SK-N-SH treated with all-trans-retinoic acid at 6 μM for 48 hours (cell line): Measurements from ENCODE around the gene TMEM200A.

ENCODE experiments used
- ATAC-seq: fragments of 200-7000 bp; cut with Tn5 transposase; 3 replicates; pipeline ENCODE4 v1.9.1; 2020; ENCODE audit warnings: mild to moderate bottlenecking, moderate library complexity
- ARNTL ChIP-seq: fragments of 450-650 bp; formaldehyde crosslinking; IDR thresholded peaks from 2 replicates; pipeline ENCODE4 v1.5.0; 2020; ENCODE audit warnings: low read depth, mild to moderate bottlenecking, moderate library complexity, borderline replicate concordance
- BACH2 ChIP-seq: fragments of 250-450 bp; sonication (Bioruptor Pico); IDR thresholded peaks from 2 replicates; pipeline ENCODE4 v1.9.0; 2021; ENCODE audit warnings: mild to moderate bottlenecking, borderline replicate concordance
- CSDC2 ChIP-seq: fragments of 250-450 bp; sonication (Bioruptor Pico); IDR thresholded peaks from 2 replicates; pipeline ENCODE4 v1.5.0; 2020; ENCODE audit warnings: mild to moderate bottlenecking, moderate library complexity
- ESRRG ChIP-seq: fragments of 250-450 bp; sonication (Bioruptor Pico); IDR thresholded peaks from 2 replicates; pipeline ENCODE4 v1.6.1; 2021; ENCODE audit warnings: mild to moderate bottlenecking
- GLIS3 ChIP-seq: fragments of 250-450 bp; sonication (Bioruptor Pico); IDR thresholded peaks from 2 replicates; pipeline ENCODE4 v1.5.0; 2020; ENCODE audit warnings: mild to moderate bottlenecking, moderate library complexity
- ISL1 ChIP-seq: fragments of 250-450 bp; sonication (Bioruptor Pico); IDR thresholded peaks from 2 replicates; pipeline ENCODE4 v2.1.2; 2022; ENCODE audit warnings: mild to moderate bottlenecking, moderate library complexity
- OSR1 ChIP-seq: fragments of 250-450 bp; sonication (Bioruptor Pico); IDR thresholded peaks from 2 replicates; pipeline ENCODE4 v1.8.0; 2022; ENCODE audit warnings: moderate library complexity, mild to moderate bottlenecking, inconsistent platforms
- PPARA ChIP-seq: fragments of 250-450 bp; sonication (Bioruptor Pico); IDR thresholded peaks from 2 replicates; pipeline ENCODE4 v1.5.0; 2020; ENCODE audit warnings: mild to moderate bottlenecking, borderline replicate concordance
- RARB ChIP-seq: fragments of 250-450 bp; sonication (Bioruptor Pico); IDR thresholded peaks from 2 replicates; pipeline ENCODE4 v1.8.0; 2021; ENCODE audit warnings: mild to moderate bottlenecking, moderate library complexity
- SNAI2 ChIP-seq: fragments of 250-450 bp; sonication (Bioruptor Pico); IDR thresholded peaks from 2 replicates; pipeline ENCODE4 v1.5.0; 2020; ENCODE audit warnings: mild to moderate bottlenecking, moderate library complexity
- TCF4 ChIP-seq: fragments of 250-450 bp; sonication (Bioruptor Pico); IDR thresholded peaks from 2 replicates; pipeline ENCODE4 v1.8.0; 2021; ENCODE audit warnings: mild to moderate bottlenecking, moderate library complexity, borderline replicate concordance
- TOX ChIP-seq: fragments of 250-450 bp; sonication (Bioruptor Pico); IDR thresholded peaks from 2 replicates; pipeline ENCODE4 v1.8.0; 2021; ENCODE audit warnings: mild to moderate bottlenecking, moderate library complexity, borderline replicate concordance
- TSHZ2 ChIP-seq: fragments of 250-450 bp; sonication (Bioruptor Pico); IDR thresholded peaks from 2 replicates; pipeline ENCODE4 v1.5.0; 2020; ENCODE audit warnings: mild to moderate bottlenecking, moderate library complexity
- ZC3H10 ChIP-seq: fragments of 250-450 bp; sonication (Bioruptor Pico); IDR thresholded peaks from 2 replicates; pipeline ENCODE4 v1.5.1; 2021; ENCODE audit warnings: mild to moderate bottlenecking, moderate library complexity
- ZFP3 ChIP-seq: fragments of 250-450 bp; sonication (Bioruptor Pico); IDR thresholded peaks from 2 replicates; pipeline ENCODE4 v1.5.0; 2020; ENCODE audit warnings: mild to moderate bottlenecking, moderate library complexity
- ZFP30 ChIP-seq: fragments of 450-650 bp; formaldehyde crosslinking; IDR thresholded peaks from 2 replicates; pipeline ENCODE4 v1.5.0; 2022; ENCODE audit warnings: mild to moderate bottlenecking, moderate library complexity
- ZNF565 ChIP-seq: fragments of 450-650 bp; formaldehyde crosslinking; conservative IDR thresholded peaks from 2 replicates; pipeline ENCODE4 v1.5.0; 2020; ENCODE audit warnings: low read depth, mild to moderate bottlenecking, moderate library complexity
- ZNF70 ChIP-seq: fragments of 450-650 bp; formaldehyde crosslinking; IDR thresholded peaks from 2 replicates; pipeline ENCODE4 v1.5.0; 2020; ENCODE audit warnings: mild to moderate bottlenecking, moderate library complexity
- ZNF8 ChIP-seq: fragments of 450-650 bp; formaldehyde crosslinking; IDR thresholded peaks from 2 replicates; pipeline ENCODE4 v1.5.0; 2020; ENCODE audit warnings: mild to moderate bottlenecking, moderate library complexity
- TF ChIP-seq, protein P1 (sequence below): fragments of 250-450 bp; sonication (Bioruptor Pico); IDR thresholded peaks from 2 replicates; pipeline ENCODE4 v1.5.1; 2021; ENCODE audit warnings: mild to moderate bottlenecking, moderate library complexity
- TF ChIP-seq, protein P2 (sequence below): fragments of 250-450 bp; sonication (Bioruptor Pico); IDR thresholded peaks from 2 replicates; pipeline ENCODE4 v1.8.0; 2021; ENCODE audit warnings: low read depth, mild to moderate bottlenecking, moderate library complexity, borderline replicate concordance
- TF ChIP-seq, protein P3 (sequence below): fragments of 250-450 bp; sonication (Bioruptor Pico); IDR thresholded peaks from 2 replicates; pipeline ENCODE4 v1.8.0; 2020; ENCODE audit warnings: mild to moderate bottlenecking, moderate library complexity, borderline replicate concordance

TMEM200A gene

DNA sequence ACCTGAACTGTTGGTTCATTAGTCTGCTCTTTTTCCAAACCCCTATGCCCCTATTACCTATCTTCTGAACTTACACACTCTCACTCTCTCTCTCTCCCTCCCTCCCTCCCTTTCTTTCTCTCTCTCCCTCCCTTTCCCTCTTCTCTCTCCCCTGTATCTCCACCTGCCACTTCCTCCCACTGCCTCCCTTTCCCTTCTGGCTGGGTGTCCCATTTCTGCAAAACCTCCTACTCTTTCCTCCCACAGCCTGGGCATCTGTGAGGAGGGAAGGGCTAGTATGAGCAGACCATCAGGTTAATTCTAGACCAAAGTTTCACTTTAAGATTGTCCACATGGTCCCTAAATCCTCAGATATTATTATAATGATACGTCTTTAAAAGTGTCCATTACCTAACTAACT lies 95.1 kb downstream of the TMEM200A start:
- TF ChIP-seq RARB (CRISPR knock-in tag) = no peak
- TF ChIP-seq, protein P1, sequence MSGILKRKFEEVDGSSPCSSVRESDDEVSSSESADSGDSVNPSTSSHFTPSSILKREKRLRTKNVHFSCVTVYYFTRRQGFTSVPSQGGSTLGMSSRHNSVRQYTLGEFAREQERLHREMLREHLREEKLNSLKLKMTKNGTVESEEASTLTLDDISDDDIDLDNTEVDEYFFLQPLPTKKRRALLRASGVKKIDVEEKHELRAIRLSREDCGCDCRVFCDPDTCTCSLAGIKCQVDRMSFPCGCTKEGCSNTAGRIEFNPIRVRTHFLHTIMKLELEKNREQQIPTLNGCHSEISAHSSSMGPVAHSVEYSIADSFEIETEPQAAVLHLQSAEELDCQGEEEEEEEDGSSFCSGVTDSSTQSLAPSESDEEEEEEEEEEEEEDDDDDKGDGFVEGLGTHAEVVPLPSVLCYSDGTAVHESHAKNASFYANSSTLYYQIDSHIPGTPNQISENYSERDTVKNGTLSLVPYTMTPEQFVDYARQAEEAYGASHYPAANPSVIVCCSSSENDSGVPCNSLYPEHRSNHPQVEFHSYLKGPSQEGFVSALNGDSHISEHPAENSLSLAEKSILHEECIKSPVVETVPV (CRISPR knock-in tag) = no peak
- no peak for TF ChIP-seq TSHZ2
- TF ChIP-seq CSDC2 (CRISPR knock-in tag) = no peak
- TF ChIP-seq BACH2 (CRISPR knock-in tag) = no peak
- TF ChIP-seq, protein P2, sequence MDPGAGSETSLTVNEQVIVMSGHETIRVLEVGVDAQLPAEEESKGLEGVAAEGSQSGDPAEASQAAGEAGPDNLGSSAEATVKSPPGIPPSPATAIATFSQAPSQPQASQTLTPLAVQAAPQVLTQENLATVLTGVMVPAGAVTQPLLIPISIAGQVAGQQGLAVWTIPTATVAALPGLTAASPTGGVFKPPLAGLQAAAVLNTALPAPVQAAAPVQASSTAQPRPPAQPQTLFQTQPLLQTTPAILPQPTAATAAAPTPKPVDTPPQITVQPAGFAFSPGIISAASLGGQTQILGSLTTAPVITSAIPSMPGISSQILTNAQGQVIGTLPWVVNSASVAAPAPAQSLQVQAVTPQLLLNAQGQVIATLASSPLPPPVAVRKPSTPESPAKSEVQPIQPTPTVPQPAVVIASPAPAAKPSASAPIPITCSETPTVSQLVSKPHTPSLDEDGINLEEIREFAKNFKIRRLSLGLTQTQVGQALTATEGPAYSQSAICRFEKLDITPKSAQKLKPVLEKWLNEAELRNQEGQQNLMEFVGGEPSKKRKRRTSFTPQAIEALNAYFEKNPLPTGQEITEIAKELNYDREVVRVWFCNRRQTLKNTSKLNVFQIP (CRISPR knock-in tag) = no peak
- TF ChIP-seq ZFP30 = no peak
- no peak for TF ChIP-seq ESRRG (CRISPR knock-in tag)
- TF ChIP-seq OSR1 (CRISPR knock-in tag) = no peak
- no peak for TF ChIP-seq ZNF8 (CRISPR knock-in tag)
- TF ChIP-seq ZNF70 = no peak
- no peak for TF ChIP-seq GLIS3 (CRISPR knock-in tag)
- TF ChIP-seq ZNF565 = no peak
- no peak for TF ChIP-seq ZFP3 (CRISPR knock-in tag)
- no peak for TF ChIP-seq TOX (CRISPR knock-in tag)
- TF ChIP-seq ARNTL = no peak
- TF ChIP-seq TCF4 (CRISPR knock-in tag) = no peak
- TF ChIP-seq PPARA (CRISPR knock-in tag) = no peak
- TF ChIP-seq, protein P3, sequence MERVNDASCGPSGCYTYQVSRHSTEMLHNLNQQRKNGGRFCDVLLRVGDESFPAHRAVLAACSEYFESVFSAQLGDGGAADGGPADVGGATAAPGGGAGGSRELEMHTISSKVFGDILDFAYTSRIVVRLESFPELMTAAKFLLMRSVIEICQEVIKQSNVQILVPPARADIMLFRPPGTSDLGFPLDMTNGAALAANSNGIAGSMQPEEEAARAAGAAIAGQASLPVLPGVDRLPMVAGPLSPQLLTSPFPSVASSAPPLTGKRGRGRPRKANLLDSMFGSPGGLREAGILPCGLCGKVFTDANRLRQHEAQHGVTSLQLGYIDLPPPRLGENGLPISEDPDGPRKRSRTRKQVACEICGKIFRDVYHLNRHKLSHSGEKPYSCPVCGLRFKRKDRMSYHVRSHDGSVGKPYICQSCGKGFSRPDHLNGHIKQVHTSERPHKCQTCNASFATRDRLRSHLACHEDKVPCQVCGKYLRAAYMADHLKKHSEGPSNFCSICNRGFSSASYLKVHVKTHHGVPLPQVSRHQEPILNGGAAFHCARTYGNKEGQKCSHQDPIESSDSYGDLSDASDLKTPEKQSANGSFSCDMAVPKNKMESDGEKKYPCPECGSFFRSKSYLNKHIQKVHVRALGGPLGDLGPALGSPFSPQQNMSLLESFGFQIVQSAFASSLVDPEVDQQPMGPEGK (CRISPR knock-in tag) = no peak
- TF ChIP-seq ISL1 (CRISPR knock-in tag) = no peak
- ATAC-seq = no peak

DNA sequence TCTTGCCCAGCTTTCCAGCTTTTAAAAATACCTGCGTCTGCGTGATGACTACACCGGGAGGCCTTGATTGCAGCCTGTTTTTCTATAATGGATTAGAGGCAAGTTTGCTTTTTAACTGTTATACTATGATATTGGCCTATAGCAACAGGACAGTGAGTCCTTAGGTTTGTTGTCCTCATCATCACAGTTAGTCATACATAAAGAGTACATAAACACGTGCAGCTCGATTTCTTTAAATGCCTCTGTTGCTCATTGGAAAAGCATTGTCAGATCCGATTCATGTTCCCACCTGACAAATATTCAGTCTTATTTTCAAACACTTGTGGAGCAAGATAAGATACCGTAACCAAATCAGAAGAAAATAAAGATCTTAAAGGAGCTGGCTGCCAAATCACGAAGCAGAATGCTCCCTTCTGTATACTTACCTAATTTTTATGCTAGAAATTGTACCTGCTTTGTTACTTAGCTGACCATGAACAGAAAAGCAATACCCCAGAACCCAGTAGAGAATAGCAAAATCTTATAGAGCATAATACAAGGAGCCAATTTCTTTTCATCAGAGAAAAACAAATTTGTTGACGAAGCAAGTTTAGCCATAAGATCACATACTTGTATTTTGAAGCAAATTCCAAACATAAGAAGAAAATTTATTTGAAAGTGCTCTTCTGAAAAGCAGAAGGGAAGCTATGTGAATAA lies 100.4 kb downstream of the TMEM200A start:
- no peak for ATAC-seq
- TF ChIP-seq ZFP3 (CRISPR knock-in tag) (no peak), SNAI2 (CRISPR knock-in tag) (no peak), ZC3H10 (CRISPR knock-in tag) (no peak), OSR1 (CRISPR knock-in tag) (no peak), RARB (CRISPR knock-in tag) (no peak), TCF4 (CRISPR knock-in tag) (no peak), ZNF565 (no peak), TSHZ2 (no peak), ZNF70 (no peak), CSDC2 (CRISPR knock-in tag) (no peak)
- TF ChIP-seq, protein P3 (CRISPR knock-in tag) = no peak
